Middle frontal gyrus (tissue), 1 donor: ENCODE measurements around the gene FXR2.
"Not testable (repeated sequence)": the region's sequence is repeated elsewhere in the genome, so short reads cannot be mapped to it uniquely, and the experiment has no call there.

Experiments
- DNase-seq: peaks from one replicate; pipeline ENCODE4 v3.0.0-alpha.2; 2015; ENCODE audit warnings: low spot score; ENCODE audit errors: extremely low spot score

FXR2 gene

DNA sequence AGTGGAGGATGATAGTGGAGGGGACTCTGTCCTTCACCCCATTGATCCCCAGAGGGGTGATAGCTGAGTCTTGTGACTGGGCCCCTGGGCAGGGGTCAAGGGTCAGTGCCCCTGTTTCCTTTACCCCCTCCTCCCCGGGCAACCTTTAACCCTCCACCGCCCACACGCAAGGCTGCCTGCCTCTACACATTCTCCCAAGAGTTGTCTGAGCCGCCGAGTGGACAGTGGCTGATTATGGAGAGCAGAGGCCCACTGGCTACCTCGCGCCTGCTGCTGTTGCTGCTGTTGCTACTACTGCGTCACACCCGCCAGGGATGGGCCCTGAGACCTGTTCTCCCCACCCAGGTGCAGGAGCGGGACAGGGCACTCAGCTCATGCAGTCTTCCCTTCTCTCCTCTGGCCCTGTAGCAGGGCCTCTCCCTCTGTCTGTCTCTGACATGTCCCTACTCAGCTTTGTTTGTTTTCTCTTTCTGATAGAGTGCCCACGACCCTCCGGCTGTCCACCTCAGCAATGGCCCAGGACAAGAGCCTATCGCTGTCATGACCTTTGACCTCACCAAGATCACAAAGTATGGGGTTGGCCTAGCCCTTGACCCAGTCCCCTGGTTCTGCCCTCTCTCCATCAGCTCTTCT is 15.4 kb upstream of the FXR2 start, which contains the start of gene SHBG:
TSS of gene SHBG (plus strand) at position 197 of the 633 bp plus-strand sequence. CDS start at position 235, 38 bp downstream.
- DNase-seq = no peak

DNA sequence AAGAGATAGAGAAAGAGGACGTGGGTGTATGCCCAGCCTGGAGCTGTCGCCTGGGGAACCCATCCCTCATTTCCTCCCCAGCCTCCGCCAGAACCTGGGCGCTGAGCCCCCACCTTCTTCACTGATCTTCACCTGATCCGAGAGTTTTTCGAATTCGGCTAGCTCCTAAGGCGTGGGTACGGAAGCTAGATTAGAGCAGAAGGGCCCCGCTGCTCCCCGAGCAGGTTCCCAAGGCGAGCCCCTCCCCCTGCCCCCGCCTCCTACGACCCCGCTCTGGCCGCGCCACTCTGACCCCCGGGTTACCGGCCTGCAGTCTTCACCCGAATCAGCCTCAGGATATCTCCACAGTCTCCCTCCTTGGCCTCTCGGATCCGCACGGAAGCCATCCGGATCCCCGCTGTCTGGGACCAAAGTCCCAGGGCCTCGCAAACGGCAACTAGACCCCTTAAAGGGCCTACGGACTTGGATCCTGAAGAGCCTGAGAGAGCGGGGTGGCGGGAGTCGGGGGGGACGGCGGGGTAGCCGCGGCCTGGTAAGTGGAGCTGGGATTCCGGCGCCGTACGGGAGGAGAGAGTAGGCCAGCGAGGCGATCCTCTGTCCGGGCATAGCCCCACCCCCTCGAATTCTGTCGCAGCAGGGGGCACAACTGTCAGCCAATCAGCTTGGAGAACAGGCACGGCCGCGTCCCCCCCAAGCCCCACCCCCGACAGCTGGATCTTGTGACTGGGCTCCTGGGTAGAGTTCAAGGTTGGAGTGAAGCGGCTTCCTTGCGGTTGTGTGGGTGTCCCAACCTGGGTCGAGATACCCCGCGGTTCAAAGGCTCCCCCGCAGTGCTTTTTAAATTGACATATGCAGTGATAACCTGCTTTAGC is 12.8 kb upstream of the FXR2 start, which contains the start of gene SAT2:
TSS of gene SAT2 (minus strand) at position 572 of the 872 bp plus-strand sequence. CDS start at position 386, 186 bp downstream.
- peak; percentile 85 for DNase-seq

DNA sequence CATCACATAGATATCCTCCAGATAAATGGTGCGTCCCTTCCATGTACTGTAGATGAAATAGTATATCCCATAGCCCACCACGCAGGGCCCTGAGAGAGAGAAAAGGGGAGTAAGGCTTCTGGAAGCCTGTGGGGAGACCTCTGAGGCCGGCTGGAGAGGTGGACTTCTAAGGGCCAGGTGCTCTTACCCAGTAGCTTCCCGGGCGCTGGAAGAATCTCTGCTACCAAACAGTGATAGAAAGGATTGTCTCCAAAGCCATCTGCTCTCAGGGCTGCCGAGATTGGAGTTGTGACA is 12.2 kb upstream of the FXR2 start:
- no peak for DNase-seq

DNA sequence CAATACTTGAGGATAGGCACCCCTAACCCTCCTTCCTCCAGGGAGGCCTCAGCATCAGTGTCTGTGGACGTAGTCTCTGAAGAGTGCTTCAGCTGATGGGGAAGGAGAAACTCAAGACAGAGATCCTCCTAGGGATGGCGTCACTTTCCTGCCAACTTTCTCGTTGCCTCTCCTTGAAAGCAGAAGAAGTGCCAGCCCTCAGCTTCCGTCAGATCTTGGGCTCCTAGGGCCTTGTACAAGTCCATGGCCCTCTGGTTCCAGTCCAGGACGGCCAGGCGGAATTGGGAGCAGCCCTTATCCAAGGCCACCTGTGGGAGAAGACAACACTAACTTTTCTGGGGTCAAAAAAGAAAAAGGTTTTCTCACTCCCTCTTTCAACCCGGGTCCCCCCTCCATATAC is 11.6 kb upstream of the FXR2 start:
- DNase-seq = no peak

DNA sequence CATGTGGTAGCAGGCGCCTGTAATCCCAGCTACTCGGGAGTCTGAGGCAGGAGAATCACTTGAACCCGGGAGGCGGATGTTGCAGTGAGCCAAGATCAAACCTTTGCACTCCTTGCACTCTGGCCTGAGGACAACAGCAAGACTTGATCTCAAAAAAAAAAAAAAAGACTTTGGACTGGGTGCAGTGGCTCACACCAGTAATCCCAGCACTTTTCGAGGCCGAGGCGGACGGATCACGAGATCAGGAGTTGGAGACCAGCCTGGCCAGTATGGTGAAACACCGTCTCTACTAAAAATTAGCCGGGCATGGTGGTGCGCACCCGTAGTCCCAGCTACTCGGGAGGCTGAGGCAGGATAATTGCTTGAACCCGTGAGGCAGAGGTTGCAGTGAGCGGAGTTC is 11.1 kb upstream of the FXR2 start:
- not testable (repeated sequence) for DNase-seq

DNA sequence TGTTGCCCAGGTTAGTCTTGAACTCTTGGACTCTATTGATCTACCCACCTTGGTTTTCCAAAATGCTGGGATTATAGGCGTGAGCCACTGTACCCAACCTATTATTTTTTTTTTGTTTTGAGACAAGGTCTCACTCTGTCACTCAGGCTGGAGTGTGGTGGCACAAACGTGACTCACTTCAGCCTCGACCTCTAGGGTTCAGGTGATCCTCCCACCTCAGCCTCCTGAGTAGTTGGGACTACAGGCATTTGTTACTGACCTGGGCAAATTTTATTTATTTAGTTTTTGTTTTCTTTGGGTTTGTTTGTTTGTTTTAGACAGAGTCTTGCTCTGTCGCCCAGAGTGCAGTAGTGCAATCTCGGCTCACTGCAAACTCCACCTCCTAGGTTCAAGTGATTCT is 9.0 kb upstream of the FXR2 start:
- DNase-seq = no peak

- no peak for DNase-seq
These were observed 6.1 kb upstream of the FXR2 start for GRCh38 chr17:7620835-7621234.

DNA sequence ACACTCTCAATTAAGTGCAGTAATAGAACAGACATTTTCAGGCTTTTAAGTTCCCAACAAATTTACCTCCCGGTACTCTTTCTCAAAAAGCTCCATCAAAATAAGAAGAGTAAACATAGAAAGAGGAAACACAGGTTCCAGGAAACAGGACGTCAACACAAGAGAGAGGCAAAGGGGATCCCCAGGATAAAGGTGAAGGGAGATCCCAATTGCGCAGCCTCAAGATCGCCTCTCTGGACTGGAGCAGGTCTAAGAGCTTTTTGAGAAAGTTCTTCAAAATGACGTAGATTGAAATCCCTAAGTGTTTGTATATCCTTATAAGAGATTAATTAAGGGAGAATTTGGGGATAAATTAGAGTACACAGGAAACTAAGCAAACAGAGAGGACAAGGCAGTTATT is 3.9 kb upstream of the FXR2 start:
- DNase-seq = no peak

DNA sequence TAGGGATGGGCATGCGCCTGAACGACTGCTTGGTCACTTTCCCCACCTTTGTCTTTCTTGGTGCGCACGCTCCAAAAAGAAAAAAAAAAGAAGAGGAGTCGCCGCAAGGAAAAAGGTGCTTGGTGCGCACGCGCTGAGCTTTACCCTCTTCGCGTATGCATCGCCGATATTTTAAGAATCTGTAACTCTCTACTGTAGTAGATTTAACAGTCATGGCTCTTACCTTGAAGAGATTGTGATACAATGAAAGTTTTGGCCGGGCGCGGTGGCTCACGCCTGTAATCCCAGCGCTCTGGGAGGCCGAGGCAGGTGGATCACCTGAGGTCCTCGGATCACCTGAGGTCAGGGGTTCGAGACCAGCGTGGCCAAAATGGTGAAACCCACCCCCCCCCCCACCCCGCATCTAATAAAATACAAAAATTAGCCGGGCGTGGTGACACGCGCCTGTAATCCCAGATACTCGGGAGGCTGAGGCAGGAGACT is 609 bp upstream of the FXR2 start:
- no peak for DNase-seq

DNA sequence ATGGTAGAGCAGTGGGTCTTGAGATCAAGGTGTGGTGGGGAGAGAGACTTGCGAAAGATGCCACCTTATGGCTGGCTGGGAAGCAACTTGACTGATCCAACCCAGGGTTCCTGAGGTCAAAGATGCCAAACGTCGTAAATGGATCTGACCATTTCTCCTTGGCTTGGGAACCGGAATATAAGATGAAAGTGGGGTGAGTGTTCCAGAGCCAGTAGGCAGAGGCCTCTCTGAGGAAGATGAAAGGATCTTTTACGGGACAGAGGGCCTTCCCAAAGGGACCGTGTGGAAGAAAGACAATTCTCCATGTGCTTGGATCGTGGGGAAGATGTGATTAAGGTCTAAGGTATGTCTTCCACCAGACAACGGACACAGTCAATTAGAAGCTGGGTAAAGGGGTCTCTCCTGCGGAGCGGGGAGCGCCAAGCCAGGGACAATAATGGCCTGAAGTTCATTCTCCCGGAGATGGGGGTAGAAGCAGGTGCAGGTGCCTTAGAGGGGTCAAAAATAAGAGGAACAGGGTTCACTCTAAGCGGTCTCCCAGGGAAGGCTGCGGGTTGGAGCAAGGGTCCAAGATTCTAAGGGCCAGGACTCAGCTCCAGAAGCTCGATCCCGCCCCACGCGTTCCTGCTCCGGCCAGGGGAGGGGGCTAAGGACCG is 800 bp downstream of the FXR2 start:
- no peak for DNase-seq

DNA sequence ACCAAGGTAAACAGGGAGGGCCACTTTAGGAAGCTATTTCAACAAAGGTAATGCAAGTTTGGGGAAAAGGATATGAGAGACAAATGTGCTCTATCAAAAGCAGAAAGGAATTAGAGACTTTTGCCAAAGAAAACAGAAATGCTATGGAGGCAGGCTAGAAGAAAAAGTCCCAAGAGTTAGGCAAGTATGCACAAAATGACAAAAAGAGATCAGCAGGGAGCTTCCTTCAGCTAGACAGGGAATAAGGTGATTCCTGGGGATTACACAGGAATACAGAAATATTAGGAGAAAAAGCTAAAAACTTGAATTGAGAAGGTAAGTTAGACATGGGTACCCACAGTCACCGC is 2.4 kb downstream of the FXR2 start:
- DNase-seq = no peak

GRCh38 chr17:7611635-7612293 is 2.9 kb downstream of the FXR2 start:
- no peak for DNase-seq

DNA sequence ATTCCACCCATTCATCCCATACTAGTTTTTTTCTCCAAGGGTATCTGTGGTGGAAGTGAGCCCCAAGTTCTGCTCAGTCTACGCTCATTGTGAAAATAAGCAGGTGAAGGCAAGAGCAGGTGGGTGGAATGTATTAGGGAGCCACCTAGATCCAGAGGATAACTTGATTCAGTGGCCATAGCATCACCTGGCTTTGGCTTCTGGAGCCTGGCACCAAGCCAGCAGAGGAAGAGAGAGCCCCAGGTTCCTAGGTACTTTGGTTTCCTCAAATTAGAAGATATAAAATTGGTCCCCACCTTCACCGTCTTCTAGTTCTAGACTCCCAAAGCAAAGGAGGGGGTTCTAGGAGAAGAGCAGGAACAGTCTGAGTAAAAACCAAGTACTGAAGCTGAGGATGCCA is 4.1 kb downstream of the FXR2 start:
- DNase-seq = no peak

- DNase-seq = no peak
These were observed 8.4 kb downstream of the FXR2 start for GRCh38 chr17:7606280-7606679.

GRCh38 chr17:7597561-7597960 is 17.1 kb downstream of the FXR2 start:
- DNase-seq = not testable (repeated sequence)

GRCh38 chr17:7593296-7593695 is 21.4 kb downstream of the FXR2 start:
- no peak for DNase-seq

DNA sequence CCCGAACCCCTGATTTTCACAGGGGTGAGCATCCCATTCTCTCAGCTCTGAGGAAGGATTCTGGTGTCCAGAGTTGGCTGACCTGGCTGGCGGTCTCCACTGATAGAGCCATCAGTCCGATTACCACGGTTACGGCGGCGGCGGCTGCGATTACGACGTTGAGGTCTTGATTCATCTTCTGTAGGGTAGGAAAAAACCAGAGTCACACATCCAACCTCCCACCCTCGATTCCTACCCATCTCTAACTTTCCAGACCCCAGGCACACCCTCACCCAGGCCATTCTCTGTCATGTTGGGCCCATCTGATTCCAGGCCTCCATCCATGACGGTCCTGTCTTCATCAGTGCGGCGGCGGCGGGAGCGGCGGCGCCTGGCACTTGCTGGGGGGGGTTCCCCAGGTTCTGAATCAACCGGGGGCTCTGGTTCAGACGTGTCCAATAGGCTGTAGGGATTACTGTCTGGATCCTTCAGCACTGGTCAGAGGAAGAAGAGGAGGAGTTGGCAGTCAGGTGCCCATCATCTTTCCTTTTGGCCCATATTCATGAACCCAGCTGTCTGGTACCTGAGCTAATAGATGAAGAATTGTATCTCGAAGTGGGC is 22.2 kb downstream of the FXR2 start:
- no peak for DNase-seq

DNA sequence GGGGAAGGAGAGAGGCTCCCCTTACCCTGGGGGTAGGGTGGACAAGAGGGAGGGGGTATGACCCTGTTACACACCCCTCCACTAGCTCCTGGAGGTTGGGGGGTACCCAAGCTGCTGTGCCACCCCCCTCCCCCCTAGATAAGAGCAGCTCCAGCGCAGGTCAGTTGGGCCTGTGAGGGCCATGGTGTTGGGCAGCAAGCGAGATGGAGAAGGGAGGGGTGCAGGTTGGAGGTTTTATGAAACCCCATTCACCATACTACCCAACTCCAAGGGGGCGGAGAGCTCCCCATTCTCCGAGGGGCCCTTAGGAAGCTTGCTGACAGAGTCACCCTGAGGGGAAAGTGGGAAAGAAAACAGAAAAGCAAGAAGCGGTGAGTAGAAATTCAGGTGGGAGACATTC is 23.1 kb downstream of the FXR2 start:
- DNase-seq = no peak

- DNase-seq = no peak
These were observed 24.0 kb downstream of the FXR2 start for GRCh38 chr17:7590743-7591142.

GRCh38 chr17:7589891-7590691 is 24.6 kb downstream of the FXR2 start, which contains the start of gene SOX15:
Gene SOX15, minus strand, starts transcription at chr17:7590094. Its CDS starts 418 bp downstream, at chr17:7589676.
- DNase-seq = no peak
